Endometrial microvascular endothelial cells (primary cell): ENCODE results near the gene UBQLNL. TPM values are rescaled to one million over a fixed set of nuclear protein-coding genes. Genes with fewer than 3 reads are reported as not detected.

Experiments
- in situ Hi-C: cut with HindIII; loops from 2 replicates; pipeline ENCODE4 v1.10.0; 2017; ENCODE audit warnings: low sequenced_read_pairs, low pct_unique_long_range_greater_than_20kb; ENCODE audit errors: inconsistent ontology term
- total RNA-seq: library from RNA; depleted of rRNA; stranded (reverse); fragments of >200 nt; gene quantifications from one replicate; pipeline ENCODE4 v1.2.3, GENCODE V29; 2015; ENCODE audit errors: inconsistent ontology term

Gene UBQLNL
- total RNA-seq, 1 donor from 2014 or later: not detected

GRCh38 chr11:5514841-5515240 is 1.7 kb downstream of the UBQLNL start:
- in situ Hi-C loops: no loop called here

- in situ Hi-C loops: no loop called here
Observed at GRCh38 chr11:5509803-5510202, 6.7 kb downstream of the UBQLNL start, which contains the start of gene UBQLN3. Gene UBQLN3, minus strand, starts transcription at chr11:5509957. Its CDS starts 399 bp downstream, at chr11:5509558.

DNA sequence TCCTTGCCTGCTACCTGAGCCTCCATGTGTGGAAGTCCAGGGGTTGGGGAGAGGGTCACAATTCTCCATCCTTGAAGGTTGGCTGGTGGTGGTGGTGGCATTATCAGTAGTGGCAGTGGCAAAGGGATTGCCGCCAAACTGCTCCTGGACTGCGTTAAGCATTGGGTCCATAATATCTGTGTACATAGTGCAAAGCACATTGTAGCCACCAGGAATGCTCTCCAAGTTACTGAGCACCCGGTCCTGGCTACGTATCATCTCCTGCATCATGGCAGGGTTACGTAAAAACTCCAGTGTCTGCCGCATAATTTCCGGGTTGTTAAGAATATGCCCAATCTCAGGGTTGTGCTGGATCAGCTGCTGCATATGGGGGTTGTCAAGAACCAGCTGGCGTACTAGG is 7.9 kb downstream of the UBQLNL start:
- in situ Hi-C loops: no loop called here

DNA sequence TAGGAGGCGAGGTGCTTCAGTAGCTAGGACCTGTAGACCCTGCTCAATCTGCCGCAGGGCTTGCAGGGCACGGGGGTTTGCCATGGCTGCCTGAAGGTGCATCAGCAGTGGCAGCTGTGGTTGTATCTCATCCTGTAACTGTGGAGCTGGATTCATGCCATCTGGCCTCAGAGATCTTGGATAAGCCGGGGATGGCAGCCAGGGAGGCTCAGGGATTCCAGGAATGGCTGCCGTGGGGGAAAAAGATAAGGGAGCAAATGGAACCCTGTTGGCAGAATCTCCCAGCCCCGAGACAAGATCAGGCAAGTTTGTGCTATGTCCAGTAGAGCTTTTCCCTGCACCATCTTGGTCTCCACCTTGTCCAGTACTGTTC is 8.6 kb downstream of the UBQLNL start:
- in situ Hi-C loops: no loop called here

DNA sequence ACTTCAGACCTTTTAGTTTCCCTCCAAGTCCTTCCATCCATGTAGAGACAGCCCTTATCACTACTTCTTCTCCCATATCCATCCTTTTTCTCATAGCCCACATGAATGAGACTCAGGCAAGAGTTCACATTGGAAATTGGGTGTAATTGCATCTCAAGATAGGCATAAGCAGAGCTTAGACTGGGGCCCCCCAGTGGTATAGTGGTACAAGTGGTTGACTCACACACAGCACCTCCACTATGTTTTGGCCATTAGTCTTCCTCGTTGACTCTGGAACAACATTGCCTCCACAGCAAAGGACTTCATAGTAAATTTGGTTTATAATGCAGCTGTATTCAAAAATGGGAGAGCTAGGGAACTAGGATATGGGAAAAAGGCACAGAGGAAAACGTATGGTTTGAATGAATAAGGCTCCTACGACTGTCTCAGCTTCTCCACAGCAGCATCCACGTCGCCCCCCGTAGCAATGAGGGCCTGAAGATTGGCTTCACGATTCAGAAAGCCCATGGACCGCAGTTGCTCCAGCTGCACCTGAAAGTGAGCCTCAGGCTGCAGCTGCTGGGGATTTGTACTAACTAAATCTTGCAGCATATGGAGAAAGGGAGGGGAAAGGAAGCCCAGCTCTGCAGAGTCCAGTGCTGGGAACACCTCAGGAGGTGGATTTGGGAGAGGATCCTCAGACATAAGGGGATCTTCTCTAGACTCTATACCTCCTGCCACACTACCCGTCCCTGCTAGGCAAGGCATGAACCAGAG is 9.1 kb downstream of the UBQLNL start:
- in situ Hi-C loops: no loop called here

DNA sequence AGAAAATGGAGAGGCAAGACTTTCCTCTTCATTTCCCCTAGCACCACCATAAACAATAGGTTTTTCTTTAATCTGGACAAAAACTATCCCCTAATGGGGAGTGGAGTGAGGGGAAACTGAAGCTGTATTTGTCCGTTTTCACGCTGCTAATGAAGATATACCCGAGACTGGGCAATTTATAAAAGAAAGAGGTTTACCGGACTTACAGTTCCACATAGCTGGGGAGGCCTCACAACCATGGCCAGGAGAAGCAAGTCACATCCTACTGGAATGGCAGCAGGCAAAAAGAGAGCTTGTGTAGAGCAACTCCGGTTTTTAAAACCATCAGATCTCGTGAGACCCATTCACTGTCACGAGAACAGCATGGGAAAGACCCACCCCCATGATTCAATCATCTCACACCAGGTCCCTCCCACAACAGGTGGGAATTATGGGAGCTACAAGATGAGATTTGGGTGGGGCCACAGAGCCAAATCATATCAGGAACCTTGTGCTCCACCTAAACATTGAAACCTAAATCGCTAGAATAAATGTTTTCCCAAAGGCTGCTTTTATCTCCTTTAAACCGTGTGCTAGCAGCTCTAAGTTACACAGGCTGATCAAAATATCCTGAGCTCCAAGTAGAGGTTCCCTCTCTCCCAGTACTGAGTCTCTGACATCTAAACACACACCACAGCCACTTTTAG is 11.0 kb downstream of the UBQLNL start:
- in situ Hi-C loops: no loop called here

- in situ Hi-C loops: no loop called here
Observed at GRCh38 chr11:5504403-5504921, 12.0 kb downstream of the UBQLNL start.

DNA sequence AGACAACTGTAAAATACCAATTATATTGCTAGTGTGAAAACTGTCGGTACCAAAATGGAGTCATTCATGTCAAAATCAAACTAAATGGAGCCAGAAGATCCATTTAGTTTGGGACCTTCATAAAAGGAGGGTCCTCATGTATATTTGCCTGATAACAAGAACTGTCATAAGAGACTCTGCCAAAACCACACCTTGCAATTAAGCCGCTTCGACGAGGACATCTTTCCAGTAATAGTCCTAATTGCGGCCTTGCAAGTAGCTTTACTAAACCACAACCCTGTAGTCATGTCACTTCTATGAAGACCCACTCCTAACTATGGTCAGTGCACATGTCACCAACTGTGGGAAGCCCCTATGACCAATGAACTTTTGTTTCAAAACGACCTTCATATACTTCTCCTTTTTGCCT is 16.1 kb downstream of the UBQLNL start:
- in situ Hi-C loops: no loop called here

GRCh38 chr11:5499671-5500070 is 16.8 kb downstream of the UBQLNL start:
- in situ Hi-C loops: no loop called here

GRCh38 chr11:5489576-5490357 is 26.7 kb downstream of the UBQLNL start:
- in situ Hi-C loops: no loop called here

- in situ Hi-C loops: no loop called here
Observed at GRCh38 chr11:5488798-5489399, 27.6 kb downstream of the UBQLNL start.

GRCh38 chr11:5488385-5488784 is 28.1 kb downstream of the UBQLNL start, which contains the start of gene OR52D1:
Gene OR52D1, plus strand, starts transcription at chr11:5488685. Its CDS starts 22 bp downstream, at chr11:5488707.
- in situ Hi-C loops: no loop called here

- in situ Hi-C loops: no loop called here
Observed at GRCh38 chr11:5486421-5486820, 30.1 kb downstream of the UBQLNL start.

GRCh38 chr11:5486003-5486402 is 30.5 kb downstream of the UBQLNL start:
- in situ Hi-C loops: no loop called here

DNA sequence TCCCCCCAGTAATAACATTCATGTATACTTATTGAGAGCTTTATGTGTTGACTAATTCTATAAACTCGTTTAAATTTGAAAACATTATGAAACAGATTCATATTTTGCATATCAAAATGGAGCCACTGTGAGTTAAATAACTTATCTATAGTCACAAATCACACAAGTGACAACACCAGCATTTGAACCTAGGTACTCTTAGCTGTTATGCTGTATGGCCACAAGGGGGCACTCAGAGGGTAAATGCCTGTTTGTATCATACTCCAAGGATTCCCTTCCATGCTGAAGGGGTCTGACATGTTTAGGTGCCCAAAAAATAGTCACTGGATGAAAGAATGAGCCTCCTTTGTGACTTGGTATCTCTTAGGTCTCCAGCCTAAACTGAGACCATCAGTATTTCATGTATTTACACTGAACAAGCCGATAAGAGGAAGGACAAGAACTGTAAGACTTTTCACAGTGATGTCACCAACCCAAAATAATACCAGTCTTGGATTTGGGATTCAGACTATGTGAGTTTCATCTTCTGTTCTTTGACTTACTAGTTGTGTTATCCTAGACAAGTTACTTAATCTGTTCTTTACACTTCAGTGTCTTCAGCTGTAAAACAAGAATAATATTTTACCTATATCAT is 40.2 kb downstream of the UBQLNL start:
- in situ Hi-C loops: no loop called here

- in situ Hi-C loops: no loop called here
Observed at GRCh38 chr11:5473921-5474320, 42.6 kb downstream of the UBQLNL start.

- in situ Hi-C loops: no loop called here
Observed at GRCh38 chr11:5467527-5467926, 49.0 kb downstream of the UBQLNL start.
